HG02870 (cell line): ENCODE data around the gene TBL1XR1.

Experiments
- ATAC-seq: cut with Tn5 transposase; IDR thresholded peaks from one replicate; pipeline ENCODE4 v1.9.1; 2021; ENCODE audit warnings: mild to moderate bottlenecking, moderate library complexity; ENCODE audit not compliant: unreplicated experiment

Gene TBL1XR1

DNA sequence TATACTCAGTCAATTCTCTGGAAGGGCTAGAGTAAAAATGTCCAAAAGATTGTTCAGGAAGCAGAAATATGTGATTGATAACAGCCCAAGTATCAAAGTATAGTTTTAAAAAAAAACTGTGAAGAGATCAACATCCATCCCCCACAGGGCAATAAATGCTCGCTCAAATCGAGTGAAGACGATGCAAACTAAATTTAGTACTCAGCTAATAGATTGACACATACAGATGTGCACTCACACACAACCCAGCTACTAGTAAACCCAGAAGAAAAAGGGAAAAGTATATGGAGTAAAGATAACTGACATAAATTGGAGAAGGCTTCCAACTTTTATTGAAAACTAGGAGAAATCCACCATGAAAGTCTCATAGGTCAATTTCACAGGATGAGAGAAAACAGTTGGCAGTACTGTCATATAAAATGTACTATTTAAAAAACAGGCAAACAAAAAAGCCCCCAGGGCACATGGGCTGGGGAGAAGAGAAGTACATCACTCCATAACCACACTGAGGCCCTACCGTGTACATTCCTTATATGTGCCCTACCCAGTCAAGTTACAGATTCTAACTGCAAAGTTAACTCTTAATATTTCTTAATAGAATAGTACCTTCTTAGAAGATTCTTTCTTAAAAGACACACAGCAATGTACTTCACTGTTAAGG lies 125.7 kb downstream of the TBL1XR1 start:
- ATAC-seq: no peak

DNA sequence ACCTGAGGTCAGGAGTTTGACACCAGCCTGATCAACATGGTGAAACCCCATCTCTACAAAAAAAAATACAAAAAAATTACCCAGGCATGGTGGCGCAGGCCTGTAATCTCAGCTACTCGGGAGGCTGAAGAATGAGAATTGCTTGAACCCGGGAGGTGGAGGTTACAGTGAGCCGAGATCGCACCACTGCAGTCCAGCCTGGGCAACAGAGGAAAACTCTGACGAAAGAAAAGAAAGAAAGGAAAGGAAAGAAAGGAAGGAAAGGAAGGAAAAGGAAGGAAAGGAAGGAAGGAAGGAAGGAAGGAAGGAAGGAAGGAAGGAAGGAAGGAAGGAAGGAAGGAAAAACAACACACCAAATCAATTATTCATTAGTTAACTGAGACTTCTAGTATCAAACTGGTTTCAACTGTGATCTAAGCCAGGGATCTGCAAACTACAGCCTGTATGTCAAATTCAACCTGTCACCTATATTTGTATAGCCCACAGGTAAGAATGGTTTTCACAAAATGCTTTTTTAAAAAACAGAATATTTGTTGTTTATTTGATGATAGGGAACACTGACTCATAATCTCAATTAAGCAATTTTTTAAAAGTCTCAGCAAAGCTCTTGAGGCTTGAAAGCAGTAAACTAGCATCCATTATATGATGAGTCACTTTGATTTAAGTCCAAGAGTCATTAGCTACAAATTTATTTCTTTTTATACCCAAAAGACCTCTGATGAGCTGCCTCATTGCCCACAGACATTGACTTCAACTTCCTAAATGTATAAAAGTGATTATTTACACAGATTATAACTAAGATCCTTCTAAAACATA lies 127.6 kb downstream of the TBL1XR1 start:
- no peak for ATAC-seq

- no peak for ATAC-seq
Measured at GRCh38 chr3:177068967-177069366, 128.3 kb downstream of the TBL1XR1 start.

- ATAC-seq: no peak
Measured at GRCh38 chr3:177066068-177066467, 131.2 kb downstream of the TBL1XR1 start.

- ATAC-seq: no peak
Measured at GRCh38 chr3:177065285-177066033, 131.8 kb downstream of the TBL1XR1 start.

- no peak for ATAC-seq
Measured at GRCh38 chr3:177062052-177062732, 135.1 kb downstream of the TBL1XR1 start.

- no peak for ATAC-seq
Measured at GRCh38 chr3:177061369-177061768, 135.9 kb downstream of the TBL1XR1 start.

GRCh38 chr3:177060492-177060891 lies 136.8 kb downstream of the TBL1XR1 start:
- ATAC-seq: no peak

- no peak for ATAC-seq
Measured at GRCh38 chr3:177058648-177059047, 138.6 kb downstream of the TBL1XR1 start.

DNA sequence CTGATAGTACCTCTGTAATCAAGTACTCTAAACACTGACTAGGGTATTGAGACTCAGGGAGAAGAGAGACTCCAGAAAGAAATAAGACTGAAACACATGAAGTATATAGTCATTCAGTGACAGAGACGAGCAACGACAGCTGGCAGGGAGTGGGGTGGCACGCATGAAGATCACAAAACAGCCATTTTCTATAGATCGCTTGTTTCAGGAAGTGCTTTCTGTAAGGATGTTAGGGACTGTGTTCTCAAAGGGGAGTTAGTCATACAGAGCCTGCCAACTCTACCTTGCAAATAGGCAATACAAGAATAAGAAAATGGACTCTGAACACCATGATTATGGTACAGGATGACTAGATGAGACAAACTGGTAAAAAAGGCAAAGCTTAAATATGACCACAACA lies 139.5 kb downstream of the TBL1XR1 start:
- ATAC-seq: peak; percentile 94

GRCh38 chr3:177056927-177057326 lies 140.4 kb downstream of the TBL1XR1 start:
- no peak for ATAC-seq

DNA sequence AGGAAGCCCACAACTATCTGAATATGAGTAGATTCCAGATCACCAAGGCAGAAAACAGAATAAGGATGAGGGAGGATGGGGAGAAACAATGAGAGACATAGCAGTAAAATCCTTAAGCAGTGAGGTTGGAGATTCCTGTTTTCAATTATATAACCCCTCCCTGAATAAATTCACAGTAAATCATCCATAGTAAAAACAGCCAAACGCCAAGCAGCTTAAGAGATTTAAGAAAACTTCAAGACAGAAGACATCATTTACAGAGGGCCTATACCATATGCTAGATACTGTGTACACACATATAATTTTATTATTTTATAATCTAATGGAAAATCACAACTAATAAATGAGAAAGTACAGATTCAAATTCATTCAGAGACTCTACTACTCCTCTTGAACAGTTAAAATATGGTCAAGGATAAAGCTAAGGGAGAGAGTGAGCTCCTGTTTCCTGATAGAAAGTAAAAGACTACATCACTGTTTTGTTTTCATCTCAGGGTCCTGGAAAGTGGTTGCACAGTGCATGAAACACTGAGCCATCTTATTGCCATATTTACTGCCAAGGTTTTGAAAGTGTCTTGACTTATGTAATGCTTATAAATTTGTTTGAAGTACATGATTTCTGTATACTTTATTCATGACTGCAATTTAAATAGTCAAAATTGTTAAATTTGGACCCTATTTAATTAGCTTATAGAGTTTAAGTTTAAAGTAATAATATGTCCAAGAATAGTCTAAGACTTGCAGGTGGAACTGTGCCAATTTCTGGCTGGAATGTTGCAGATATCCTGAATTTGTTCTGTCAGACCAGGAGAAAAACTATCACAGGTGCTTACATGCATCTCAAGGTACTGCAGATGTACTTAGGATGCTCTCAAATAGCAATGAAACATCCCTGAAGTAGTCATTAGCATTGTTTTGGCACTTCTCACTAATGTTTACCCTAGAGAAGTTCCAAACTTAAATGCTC lies 141.4 kb downstream of the TBL1XR1 start:
- no peak for ATAC-seq

DNA sequence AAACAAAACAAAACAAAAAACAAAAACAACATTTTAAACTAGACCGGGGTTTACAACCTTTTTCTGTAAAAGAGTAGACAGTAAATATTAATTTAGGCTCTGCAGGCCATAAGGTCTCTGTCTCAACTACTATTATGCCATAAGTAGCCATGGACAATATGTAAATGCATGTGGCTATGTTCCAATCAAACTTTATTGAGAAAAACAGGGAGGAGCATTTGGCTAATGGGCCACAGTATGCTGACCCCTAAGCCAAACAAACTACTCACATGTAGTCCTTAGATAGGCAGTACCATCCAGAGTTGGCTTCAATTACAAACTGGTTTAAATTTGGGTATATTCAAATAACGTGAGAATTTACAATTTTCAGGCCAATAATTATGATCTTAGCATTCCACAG lies 144.2 kb downstream of the TBL1XR1 start:
- no peak for ATAC-seq

DNA sequence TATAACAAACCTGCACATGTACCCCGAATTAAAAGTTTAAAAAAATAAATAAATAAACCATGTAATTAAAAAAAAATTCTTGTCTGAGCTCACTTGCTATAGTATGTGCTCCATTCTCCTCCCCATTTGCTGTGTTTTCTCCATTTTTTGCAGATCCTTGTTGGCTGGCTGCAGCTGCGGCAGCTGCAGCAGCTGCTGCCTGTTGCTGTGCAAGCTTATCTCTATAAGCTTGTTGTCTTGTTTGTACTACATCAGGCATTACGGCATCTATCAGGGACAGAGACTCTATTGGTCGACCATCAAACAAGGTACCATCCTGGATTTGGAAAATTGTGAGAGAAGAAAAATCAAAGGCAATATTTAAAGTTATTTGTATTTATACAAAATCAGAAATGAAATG lies 145.9 kb downstream of the TBL1XR1 start:
- ATAC-seq: no peak

GRCh38 chr3:177050501-177051237 lies 146.6 kb downstream of the TBL1XR1 start:
- peak; percentile 59 for ATAC-seq

DNA sequence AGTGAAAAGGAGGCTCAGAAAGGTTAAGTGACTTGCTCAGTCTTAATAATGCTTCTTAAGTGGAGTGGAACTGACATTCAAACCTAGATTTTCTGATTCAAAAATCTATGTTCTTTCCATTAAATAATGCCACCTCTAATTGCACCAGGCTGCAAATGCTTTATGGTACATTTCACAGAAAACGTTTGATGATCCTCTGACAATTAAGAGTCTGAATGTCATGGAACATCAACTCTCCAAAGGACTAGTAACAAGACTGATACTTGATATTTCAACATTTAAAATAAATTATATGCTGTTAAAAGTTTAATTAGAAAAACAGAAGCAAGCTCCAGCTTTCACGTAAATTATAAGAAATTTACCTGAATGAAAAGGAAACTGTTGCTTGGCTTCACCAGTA lies 151.5 kb downstream of the TBL1XR1 start:
- ATAC-seq: no peak

GRCh38 chr3:177045222-177045621 lies 152.1 kb downstream of the TBL1XR1 start:
- ATAC-seq: no peak

- peak; percentile 46 for ATAC-seq
Measured at GRCh38 chr3:177041730-177042551, 155.3 kb downstream of the TBL1XR1 start.
